Nephron progenitor cell (in vitro differentiated cells): ENCODE measurements around the gene NOX3.

Experiments used
- DNase-seq: peaks from one replicate; pipeline ENCODE4 v3.0.0; 2021
- H3K27ac Mint-ChIP-seq: 2 replicates; pipeline ENCODE4 v1.8.0; 2021; ENCODE audit warnings: mild to moderate bottlenecking, moderate library complexity, mixed read lengths
- H3K27me3 Mint-ChIP-seq: 2 replicates; pipeline ENCODE4 v1.8.0; 2021; ENCODE audit warnings: mild to moderate bottlenecking, low read depth, mixed read lengths; ENCODE audit not compliant: poor library complexity
- H3K36me3 Mint-ChIP-seq: 2 replicates; pipeline ENCODE4 v1.8.0; 2021; ENCODE audit warnings: low read depth, mixed read lengths
- H3K4me1 Mint-ChIP-seq: 2 replicates; pipeline ENCODE4 v1.8.0; 2021; ENCODE audit warnings: mixed read lengths
- H3K4me3 Mint-ChIP-seq: 2 replicates; pipeline ENCODE4 v1.8.0; 2021; ENCODE audit warnings: mild to moderate bottlenecking, moderate library complexity, mixed read lengths
- H3K9me3 Mint-ChIP-seq: 2 replicates; pipeline ENCODE4 v1.8.0; 2021; ENCODE audit warnings: mild to moderate bottlenecking, moderate library complexity, mixed read lengths
- TF ChIP-seq, protein P1 (sequence below): fragments of 200-600 bp; sonication (generic); IDR thresholded peaks from 2 replicates; pipeline ENCODE4 v1.5.0; 2021; ENCODE audit warnings: antibody characterized with exemption

The NOX3 gene, protein sequence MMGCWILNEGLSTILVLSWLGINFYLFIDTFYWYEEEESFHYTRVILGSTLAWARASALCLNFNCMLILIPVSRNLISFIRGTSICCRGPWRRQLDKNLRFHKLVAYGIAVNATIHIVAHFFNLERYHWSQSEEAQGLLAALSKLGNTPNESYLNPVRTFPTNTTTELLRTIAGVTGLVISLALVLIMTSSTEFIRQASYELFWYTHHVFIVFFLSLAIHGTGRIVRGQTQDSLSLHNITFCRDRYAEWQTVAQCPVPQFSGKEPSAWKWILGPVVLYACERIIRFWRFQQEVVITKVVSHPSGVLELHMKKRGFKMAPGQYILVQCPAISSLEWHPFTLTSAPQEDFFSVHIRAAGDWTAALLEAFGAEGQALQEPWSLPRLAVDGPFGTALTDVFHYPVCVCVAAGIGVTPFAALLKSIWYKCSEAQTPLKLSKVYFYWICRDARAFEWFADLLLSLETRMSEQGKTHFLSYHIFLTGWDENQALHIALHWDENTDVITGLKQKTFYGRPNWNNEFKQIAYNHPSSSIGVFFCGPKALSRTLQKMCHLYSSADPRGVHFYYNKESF

DNA sequence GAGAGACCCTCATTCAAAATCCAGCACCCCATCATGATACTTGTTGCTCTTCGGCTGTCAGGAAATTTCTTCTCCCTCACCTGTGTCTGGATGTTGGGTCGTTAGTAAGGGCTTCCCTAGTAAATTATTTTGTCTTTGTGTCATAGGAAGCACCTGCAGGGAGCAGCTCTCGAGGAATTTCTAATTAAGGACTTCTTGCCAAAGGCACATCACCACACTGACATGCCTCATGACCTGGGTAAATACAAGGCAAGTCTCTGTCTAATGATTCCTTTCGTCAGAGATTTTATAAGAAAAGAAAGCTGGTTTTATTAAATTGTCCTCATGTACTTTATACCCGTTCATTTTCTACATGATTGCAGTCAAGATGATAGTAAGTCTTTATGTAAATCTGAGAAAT, at the start of gene NOX3:
Gene NOX3, minus strand, starts transcription at position 74 of the 400 bp plus-strand sequence. Its CDS starts 39 bp downstream, at position 35.
- no peak within 1 kb of the TSS for H3K4me3 Mint-ChIP-seq
- TF ChIP-seq, protein P1, sequence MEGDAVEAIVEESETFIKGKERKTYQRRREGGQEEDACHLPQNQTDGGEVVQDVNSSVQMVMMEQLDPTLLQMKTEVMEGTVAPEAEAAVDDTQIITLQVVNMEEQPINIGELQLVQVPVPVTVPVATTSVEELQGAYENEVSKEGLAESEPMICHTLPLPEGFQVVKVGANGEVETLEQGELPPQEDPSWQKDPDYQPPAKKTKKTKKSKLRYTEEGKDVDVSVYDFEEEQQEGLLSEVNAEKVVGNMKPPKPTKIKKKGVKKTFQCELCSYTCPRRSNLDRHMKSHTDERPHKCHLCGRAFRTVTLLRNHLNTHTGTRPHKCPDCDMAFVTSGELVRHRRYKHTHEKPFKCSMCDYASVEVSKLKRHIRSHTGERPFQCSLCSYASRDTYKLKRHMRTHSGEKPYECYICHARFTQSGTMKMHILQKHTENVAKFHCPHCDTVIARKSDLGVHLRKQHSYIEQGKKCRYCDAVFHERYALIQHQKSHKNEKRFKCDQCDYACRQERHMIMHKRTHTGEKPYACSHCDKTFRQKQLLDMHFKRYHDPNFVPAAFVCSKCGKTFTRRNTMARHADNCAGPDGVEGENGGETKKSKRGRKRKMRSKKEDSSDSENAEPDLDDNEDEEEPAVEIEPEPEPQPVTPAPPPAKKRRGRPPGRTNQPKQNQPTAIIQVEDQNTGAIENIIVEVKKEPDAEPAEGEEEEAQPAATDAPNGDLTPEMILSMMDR = no peak
- H3K27me3 Mint-ChIP-seq = no peaks in the 10 kb centered on the region
- no peak for DNase-seq
- no peak within 1 kb of the TSS for H3K27ac Mint-ChIP-seq
- H3K36me3 Mint-ChIP-seq = no peaks in the 10 kb centered on the region
- H3K9me3 Mint-ChIP-seq = no peaks in the 10 kb centered on the region
- H3K4me1 Mint-ChIP-seq = no peaks in the 10 kb centered on the region

DNA sequence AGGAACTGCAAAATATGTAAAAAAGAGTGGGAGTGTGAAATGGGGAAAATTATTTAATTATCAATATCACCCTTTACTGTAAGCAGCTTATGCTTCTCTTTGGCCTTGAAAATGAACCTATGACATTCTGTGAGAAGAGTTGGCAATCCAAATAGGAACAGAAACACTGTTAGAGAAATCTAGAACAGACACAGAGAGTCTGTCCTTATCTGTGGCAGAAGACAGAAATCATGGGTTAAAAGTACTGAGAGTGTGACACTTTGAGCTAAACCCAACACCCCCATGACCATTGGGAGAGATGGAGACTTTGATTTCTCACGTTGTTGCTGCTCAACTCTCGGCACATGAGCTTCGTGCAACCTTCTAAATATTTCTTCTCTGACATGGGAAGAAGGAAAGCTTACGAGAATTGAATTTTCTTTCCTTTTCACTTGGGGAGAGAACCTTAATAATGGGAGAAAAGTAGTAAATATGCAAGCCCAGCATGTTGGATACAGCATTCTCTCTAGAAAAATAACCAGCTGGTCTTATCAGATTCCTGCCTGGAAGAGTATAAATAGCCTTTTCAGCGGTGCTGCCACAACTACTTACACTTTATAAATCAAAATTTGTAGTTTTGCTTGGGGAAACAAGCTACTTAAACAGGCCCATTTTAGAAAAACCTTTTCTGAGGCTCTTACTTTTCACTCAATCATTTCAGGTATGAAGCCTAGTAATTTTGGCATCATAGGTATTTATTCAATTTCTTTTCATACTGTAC, 49.4 kb upstream of the NOX3 start:
- Mint-ChIP-seq H3K27ac (no peak overlapping the region), H3K27me3 (no peaks in the 10 kb centered on the region)

DNA sequence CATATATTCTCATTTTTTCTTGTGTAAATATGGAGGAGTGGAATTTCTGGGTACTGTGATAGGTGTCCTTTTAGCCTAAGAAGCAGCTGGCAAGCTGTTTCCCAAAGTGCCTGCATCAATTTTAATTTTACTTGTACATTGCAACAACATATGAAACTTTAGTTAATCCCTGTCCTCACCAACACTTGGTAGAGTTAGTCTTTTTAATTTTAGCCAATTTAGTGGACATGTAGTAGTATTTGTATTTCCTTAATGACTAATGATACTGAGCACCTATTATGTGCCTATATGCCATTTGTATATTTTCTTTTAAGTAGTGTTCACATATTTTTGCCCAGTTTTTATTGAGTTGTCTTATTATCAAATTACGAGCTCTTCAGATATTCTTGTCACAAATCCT, 46.8 kb upstream of the NOX3 start:
- H3K4me3 Mint-ChIP-seq = no peak overlapping the region
- no peaks in the 10 kb centered on the region for H3K4me1 Mint-ChIP-seq
- no peak overlapping the region for H3K27ac Mint-ChIP-seq
- peaks cover 5% of the 10 kb centered on the region for H3K36me3 Mint-ChIP-seq
- DNase-seq = no peak
- no peaks in the 10 kb centered on the region for H3K27me3 Mint-ChIP-seq
- TF ChIP-seq, protein P1 = no peak
- H3K9me3 Mint-ChIP-seq = peaks cover 23% of the 10 kb centered on the region

More for the DNA sequence above, 49.4 kb upstream of the NOX3 start:
- DNase-seq = no peak
- no peak overlapping the region for H3K4me3 Mint-ChIP-seq
- H3K9me3 Mint-ChIP-seq = peaks cover 23% of the 10 kb centered on the region
- TF ChIP-seq, protein P1 = no peak
- no peaks in the 10 kb centered on the region for H3K4me1 Mint-ChIP-seq
- H3K36me3 Mint-ChIP-seq = peaks cover 5% of the 10 kb centered on the region

DNA sequence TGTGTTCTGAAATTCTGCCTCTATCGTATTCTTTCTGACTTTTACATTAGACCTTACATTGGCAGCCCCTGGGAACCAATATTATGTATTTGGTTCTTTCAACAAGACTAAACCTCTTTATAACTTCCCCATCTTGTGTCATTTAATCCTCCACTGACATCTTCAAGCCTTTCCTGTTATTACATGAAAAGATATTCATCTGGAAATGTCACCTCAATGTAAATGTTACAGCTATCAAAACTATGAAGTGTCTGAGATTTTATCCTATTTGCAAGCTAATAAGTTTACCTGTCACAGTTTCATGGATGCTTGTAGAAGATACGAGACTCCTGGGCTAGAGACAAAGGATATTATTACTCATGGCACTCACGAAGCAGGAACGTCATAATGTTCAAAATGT, 43.9 kb upstream of the NOX3 start:
- Mint-ChIP-seq H3K9me3 (peaks cover 23% of the 10 kb centered on the region), H3K4me1 (peaks cover 11% of the 10 kb centered on the region), H3K27ac (no peak overlapping the region), H3K4me3 (no peak overlapping the region), H3K27me3 (no peaks in the 10 kb centered on the region), H3K36me3 (peaks cover 5% of the 10 kb centered on the region)
- DNase-seq = no peak
- TF ChIP-seq, protein P1 = no peak

DNA sequence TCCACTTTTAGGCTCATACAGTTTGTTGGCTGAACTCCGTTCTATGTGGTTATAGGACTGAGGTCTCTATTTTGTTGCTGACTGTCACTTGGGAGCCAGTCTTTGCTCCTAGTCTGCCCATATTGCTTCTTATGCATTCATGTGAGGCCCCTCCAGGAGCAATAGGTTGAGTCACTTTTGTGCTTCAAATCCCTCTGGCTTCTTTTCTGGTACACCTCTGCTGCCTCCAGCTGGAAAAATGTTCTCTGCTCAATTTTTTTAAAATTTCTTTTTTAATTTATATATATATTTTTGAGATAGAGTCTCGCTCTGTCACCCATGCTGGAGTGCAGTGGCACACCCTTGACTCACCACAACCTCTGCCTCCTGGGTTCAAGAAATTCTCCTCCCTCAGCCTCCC, 42.7 kb upstream of the NOX3 start:
- Mint-ChIP-seq H3K27me3 (no peaks in the 10 kb centered on the region), H3K36me3 (peaks cover under 1% of the 10 kb centered on the region), H3K4me1 (peaks cover 16% of the 10 kb centered on the region), H3K4me3 (no peak overlapping the region), H3K27ac (no peak overlapping the region), H3K9me3 (peaks cover 17% of the 10 kb centered on the region)
- TF ChIP-seq, protein P1 = no peak
- no peak for DNase-seq
